Left ventricle myocardium inferior (tissue), 1 donor: ENCODE measurements around the gene PCDHB11. TPM values are rescaled to one million over a fixed set of nuclear protein-coding genes. Genes with fewer than 3 reads are reported as not detected.
"Not testable (repeated sequence)": the region's sequence is repeated elsewhere in the genome, so short reads cannot be mapped to it uniquely, and the experiment has no call there.

Experiments used
- DNase-seq: peaks from one replicate; pipeline ENCODE4 v3.0.0-alpha.2; 2020
- H3K27ac ChIP-seq: fragments of 200-600 bp; replicated peaks from 2 replicates; pipeline ENCODE4 v1.8.0; 2021
- H3K27me3 ChIP-seq: fragments of 200-600 bp; 2 replicates; pipeline ENCODE4 v1.8.0; 2021; ENCODE audit warnings: low read depth
- H3K36me3 ChIP-seq: fragments of 200-600 bp; 2 replicates; pipeline ENCODE4 v1.8.0; 2021
- H3K4me1 ChIP-seq: fragments of 200-600 bp; 2 replicates; pipeline ENCODE4 v1.8.0; 2021
- H3K4me3 ChIP-seq: fragments of 200-600 bp; 2 replicates; pipeline ENCODE4 v1.8.0; 2021; ENCODE audit warnings: mild to moderate bottlenecking, moderate library complexity
- H3K9me3 ChIP-seq: fragments of 200-600 bp; replicated peaks from 2 replicates; pipeline ENCODE4 v1.8.0; 2021
- intact Hi-C: fragments of 100-400 bp; cut with micrococcal nuclease; formaldehyde crosslinking; loops from one replicate; pipeline ENCODE4 v1.11.0; 2022
- total RNA-seq: library from RNA; stranded (reverse); fragmentation: NEBNext Ultra II Directional; extraction: Animal tissue kit (Norgen Biotek cat#: 25700); gene quantifications from one replicate; pipeline ENCODE4 v1.2.1, GENCODE V29; 2021
- TF ChIP-seq, protein P1 (sequence below): fragments of 200-600 bp; IDR thresholded peaks from 2 replicates; pipeline ENCODE4 v1.8.0; 2021; ENCODE audit warnings: antibody characterized with exemption, mild to moderate bottlenecking, borderline replicate concordance
- donor health status: DM: no; HTN: yes; CAD: no; lungs with severe emphysema.

Gene PCDHB11
- total RNA-seq, 1 donor from 2014 or later: 0.77 TPM

- intact Hi-C loops: no loop called here
- no peak for DNase-seq
- peaks cover 95% of the 10 kb centered on the region for H3K9me3 ChIP-seq
- H3K36me3 ChIP-seq: peaks cover 21% of the 10 kb centered on the region
- no peak within 1 kb of the TSS for H3K27ac ChIP-seq
- no peaks in the 10 kb centered on the region for H3K4me1 ChIP-seq
- H3K27me3 ChIP-seq: peaks cover 53% of the 10 kb centered on the region
- no peak within 1 kb of the TSS for H3K4me3 ChIP-seq
- TF ChIP-seq, protein P1, sequence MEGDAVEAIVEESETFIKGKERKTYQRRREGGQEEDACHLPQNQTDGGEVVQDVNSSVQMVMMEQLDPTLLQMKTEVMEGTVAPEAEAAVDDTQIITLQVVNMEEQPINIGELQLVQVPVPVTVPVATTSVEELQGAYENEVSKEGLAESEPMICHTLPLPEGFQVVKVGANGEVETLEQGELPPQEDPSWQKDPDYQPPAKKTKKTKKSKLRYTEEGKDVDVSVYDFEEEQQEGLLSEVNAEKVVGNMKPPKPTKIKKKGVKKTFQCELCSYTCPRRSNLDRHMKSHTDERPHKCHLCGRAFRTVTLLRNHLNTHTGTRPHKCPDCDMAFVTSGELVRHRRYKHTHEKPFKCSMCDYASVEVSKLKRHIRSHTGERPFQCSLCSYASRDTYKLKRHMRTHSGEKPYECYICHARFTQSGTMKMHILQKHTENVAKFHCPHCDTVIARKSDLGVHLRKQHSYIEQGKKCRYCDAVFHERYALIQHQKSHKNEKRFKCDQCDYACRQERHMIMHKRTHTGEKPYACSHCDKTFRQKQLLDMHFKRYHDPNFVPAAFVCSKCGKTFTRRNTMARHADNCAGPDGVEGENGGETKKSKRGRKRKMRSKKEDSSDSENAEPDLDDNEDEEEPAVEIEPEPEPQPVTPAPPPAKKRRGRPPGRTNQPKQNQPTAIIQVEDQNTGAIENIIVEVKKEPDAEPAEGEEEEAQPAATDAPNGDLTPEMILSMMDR: peak; percentile 37
Measured at GRCh38 chr5:141186897-141187512, 12.4 kb upstream of the PCDHB11 start, which contains the start of gene PCDHB9. TSS of gene PCDHB9 (plus strand) at chr5:141187161. CDS start at chr5:141187319, 158 bp downstream.

DNA sequence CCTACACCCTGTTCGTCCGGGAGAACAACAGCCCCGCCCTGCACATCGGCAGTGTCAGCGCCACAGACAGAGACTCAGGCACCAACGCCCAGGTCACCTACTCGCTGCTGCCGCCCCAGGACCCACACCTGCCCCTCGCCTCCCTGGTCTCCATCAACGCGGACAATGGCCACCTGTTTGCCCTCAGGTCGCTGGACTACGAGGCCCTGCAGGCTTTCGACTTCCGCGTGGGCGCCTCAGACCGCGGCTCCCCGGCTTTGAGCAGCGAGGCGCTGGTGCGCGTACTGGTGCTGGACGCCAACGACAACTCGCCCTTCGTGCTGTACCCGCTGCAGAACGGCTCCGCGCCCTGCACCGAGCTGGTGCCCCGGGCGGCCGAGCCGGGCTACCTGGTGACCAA is 10.7 kb upstream of the PCDHB11 start:
- peaks cover 55% of the 10 kb centered on the region for H3K27me3 ChIP-seq
- intact Hi-C loops, H3K27ac ChIP-seq, H3K4me1 ChIP-seq, DNase-seq, H3K4me3 ChIP-seq: not testable (repeated sequence)
- peaks cover 93% of the 10 kb centered on the region for H3K9me3 ChIP-seq
- H3K36me3 ChIP-seq: peaks cover 17% of the 10 kb centered on the region

DNA sequence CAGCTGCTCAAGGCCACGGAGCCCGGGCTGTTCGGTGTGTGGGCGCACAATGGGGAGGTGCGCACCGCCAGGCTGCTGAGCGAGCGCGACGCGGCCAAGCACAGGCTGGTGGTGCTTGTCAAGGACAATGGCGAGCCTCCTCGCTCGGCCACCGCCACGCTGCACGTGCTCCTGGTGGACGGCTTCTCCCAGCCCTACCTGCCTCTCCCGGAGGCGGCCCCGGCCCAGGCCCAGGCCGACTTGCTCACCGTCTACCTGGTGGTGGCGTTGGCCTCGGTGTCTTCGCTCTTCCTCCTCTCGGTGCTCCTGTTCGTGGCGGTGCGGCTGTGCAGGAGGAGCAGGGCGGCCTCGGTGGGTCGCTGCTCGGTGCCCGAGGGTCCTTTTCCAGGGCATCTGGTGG is 10.3 kb upstream of the PCDHB11 start:
- H3K4me3 ChIP-seq, DNase-seq, intact Hi-C loops, H3K4me1 ChIP-seq, H3K27ac ChIP-seq: not testable (repeated sequence)
- Histone ChIP-seq H3K36me3 (peaks cover 17% of the 10 kb centered on the region), H3K9me3 (peaks cover 91% of the 10 kb centered on the region), H3K27me3 (peaks cover 55% of the 10 kb centered on the region)

GRCh38 chr5:141192110-141192725 is 7.2 kb upstream of the PCDHB11 start, which contains the start of gene PCDHB10:
TSS of gene PCDHB10 (plus strand) at chr5:141192353. CDS start at chr5:141192553, 200 bp downstream.
- Histone ChIP-seq H3K27me3 (peaks cover 48% of the 10 kb centered on the region), H3K9me3 (peaks cover 90% of the 10 kb centered on the region), H3K4me1 (no peaks in the 10 kb centered on the region), H3K36me3 (peaks cover 12% of the 10 kb centered on the region), H3K4me3 (no peak within 1 kb of the TSS), H3K27ac (no peak within 1 kb of the TSS)
- TF ChIP-seq, protein P1: peak; percentile 49
- intact Hi-C loops: no loop called here
- DNase-seq: no peak

GRCh38 chr5:141194332-141194731 is 5.1 kb upstream of the PCDHB11 start:
- DNase-seq, H3K27ac ChIP-seq, intact Hi-C loops, H3K4me3 ChIP-seq, H3K4me1 ChIP-seq: not testable (repeated sequence)
- peaks cover 16% of the 10 kb centered on the region for H3K36me3 ChIP-seq
- peaks cover 93% of the 10 kb centered on the region for H3K9me3 ChIP-seq
- H3K27me3 ChIP-seq: peaks cover 33% of the 10 kb centered on the region

GRCh38 chr5:141196363-141196762 is 3.1 kb upstream of the PCDHB11 start:
- Histone ChIP-seq H3K27me3 (peaks cover 23% of the 10 kb centered on the region), H3K4me1 (no peaks in the 10 kb centered on the region), H3K9me3 (peaks cover 91% of the 10 kb centered on the region), H3K27ac (no peak overlapping the region), H3K4me3 (no peak overlapping the region), H3K36me3 (peaks cover 16% of the 10 kb centered on the region)
- intact Hi-C loops: no loop called here
- TF ChIP-seq, protein P1: no peak
- no peak for DNase-seq

GRCh38 chr5:141201126-141201525 is 1.7 kb downstream of the PCDHB11 start:
- intact Hi-C loops, H3K27ac ChIP-seq, H3K4me1 ChIP-seq, H3K4me3 ChIP-seq, DNase-seq: not testable (repeated sequence)
- Histone ChIP-seq H3K36me3 (peaks cover 19% of the 10 kb centered on the region), H3K9me3 (peaks cover 95% of the 10 kb centered on the region), H3K27me3 (peaks cover 39% of the 10 kb centered on the region)

- H3K4me1 ChIP-seq, DNase-seq, H3K4me3 ChIP-seq, intact Hi-C loops, H3K27ac ChIP-seq: not testable (repeated sequence)
- Histone ChIP-seq H3K27me3 (peaks cover 39% of the 10 kb centered on the region), H3K9me3 (peaks cover 95% of the 10 kb centered on the region), H3K36me3 (peaks cover 13% of the 10 kb centered on the region)
Measured at GRCh38 chr5:141201646-141202045, 2.2 kb downstream of the PCDHB11 start.
